ENCODE results near the gene NSD1. TPM values are rescaled to one million over a fixed set of nuclear protein-coding genes. Genes with fewer than 3 reads are reported as not detected.
A peak's percentile ranks its signal among the peaks of the same experiment; 100 is the strongest.
"Not testable (repeated sequence)": the region's sequence is repeated elsewhere in the genome, so short reads cannot be mapped to it uniquely, and the experiment has no call there.

The NSD1 gene
- total RNA-seq, 4 donors from 2014 or later = 61.9 to 114 (median 73.9) TPM

DNA sequence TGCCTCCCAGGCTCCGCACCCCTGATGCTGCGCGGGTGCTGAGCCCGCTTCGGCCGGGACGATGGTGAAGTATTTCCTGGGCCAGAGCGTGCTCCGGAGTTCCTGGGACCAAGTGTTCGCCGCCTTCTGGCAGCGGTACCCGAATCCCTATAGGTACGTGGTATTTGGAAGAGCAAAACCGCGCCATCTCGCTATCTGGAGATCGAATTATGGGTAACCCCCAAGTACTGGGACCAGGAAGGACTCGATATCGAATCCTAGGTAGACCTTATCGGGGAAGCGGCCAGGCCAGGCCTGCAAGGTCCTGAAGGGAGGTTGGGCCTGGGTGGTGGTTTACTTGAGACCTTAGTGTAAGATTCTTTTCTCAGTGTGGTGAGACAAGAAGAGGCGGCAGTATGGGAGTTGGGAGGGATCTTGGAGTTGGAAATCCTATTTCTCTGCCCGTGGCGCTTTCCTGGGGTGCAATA is 170.4 kb downstream of the NSD1 start:
- TF ChIP-seq, protein P1, sequence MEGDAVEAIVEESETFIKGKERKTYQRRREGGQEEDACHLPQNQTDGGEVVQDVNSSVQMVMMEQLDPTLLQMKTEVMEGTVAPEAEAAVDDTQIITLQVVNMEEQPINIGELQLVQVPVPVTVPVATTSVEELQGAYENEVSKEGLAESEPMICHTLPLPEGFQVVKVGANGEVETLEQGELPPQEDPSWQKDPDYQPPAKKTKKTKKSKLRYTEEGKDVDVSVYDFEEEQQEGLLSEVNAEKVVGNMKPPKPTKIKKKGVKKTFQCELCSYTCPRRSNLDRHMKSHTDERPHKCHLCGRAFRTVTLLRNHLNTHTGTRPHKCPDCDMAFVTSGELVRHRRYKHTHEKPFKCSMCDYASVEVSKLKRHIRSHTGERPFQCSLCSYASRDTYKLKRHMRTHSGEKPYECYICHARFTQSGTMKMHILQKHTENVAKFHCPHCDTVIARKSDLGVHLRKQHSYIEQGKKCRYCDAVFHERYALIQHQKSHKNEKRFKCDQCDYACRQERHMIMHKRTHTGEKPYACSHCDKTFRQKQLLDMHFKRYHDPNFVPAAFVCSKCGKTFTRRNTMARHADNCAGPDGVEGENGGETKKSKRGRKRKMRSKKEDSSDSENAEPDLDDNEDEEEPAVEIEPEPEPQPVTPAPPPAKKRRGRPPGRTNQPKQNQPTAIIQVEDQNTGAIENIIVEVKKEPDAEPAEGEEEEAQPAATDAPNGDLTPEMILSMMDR (IDR thresholded peaks at IDR 0.05) = no peak
- no peak for TF ChIP-seq POLR2A (IDR thresholded peaks at IDR 0.05)
- peaks cover 7 to 16% of the 10 kb centered on the region in 2 donors for H3K36me3 ChIP-seq
- H3K4me3 ChIP-seq (replicated peaks in 1 of 3) = peak overlapping the region; percentile 9 to 90 (median 87)
- peak in 1 of 2 donors; percentile 16 for DNase-seq
- peaks cover 35 to 45% of the 10 kb centered on the region in 2 donors for H3K4me1 ChIP-seq
- intact Hi-C loops (cut with DNase I) = no loop called here
- no peaks in the 10 kb centered on the region for H3K27me3 ChIP-seq
- 0 to 2% methylated on average over 9 to 13 of the region's 25 CpGs for WGBS, 2 donors
- peak overlapping the region in 2 of 3 donors; percentile 61 to 75 for H3K27ac ChIP-seq
- H3K9me3 ChIP-seq = no peaks in the 10 kb centered on the region

DNA sequence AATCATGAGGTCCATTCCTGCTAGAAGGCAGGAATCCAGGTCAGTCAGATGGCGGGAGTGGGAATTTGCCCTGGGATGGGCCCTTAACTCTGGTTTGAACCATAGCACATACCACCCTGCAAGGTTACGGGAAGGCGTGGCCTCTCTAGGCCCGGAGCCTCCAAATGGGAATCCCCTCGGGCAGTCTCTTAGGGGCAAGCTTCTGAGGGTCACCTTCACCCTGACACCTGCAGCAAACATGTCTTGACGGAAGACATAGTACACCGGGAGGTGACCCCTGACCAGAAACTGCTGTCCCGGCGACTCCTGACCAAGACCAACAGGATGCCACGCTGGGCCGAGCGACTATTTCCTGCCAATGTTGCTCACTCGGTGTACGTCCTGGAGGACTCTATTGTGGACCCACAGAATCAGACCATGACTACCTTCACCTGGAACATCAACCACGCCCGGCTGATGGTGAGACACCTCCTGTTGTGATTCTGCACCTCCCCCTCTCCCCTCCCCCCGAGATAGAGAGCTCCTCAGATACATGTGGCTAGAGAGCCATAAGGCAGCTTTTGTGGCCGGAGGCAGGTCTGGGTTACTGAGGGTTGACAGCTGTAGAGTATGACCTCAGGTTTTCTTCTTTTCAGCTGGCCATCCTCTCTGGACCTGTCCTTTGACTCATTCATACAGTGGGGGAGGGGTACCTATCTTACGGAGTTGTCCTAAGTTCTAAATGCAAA is 171.0 kb downstream of the NSD1 start:
- peak overlapping the region in 2 of 3 donors; percentile 61 to 75 for H3K27ac ChIP-seq
- TF ChIP-seq, protein P1 (IDR thresholded peaks at IDR 0.05) = no peak
- no peak for TF ChIP-seq POLR2A (IDR thresholded peaks at IDR 0.05)
- no peak for DNase-seq
- intact Hi-C loops (cut with DNase I) = loop anchor here (5.0 kb wide), 1 partner anchor 192 kb away; no protein-coding TSS in a partner anchor
- peaks cover 7 to 16% of the 10 kb centered on the region in 2 donors for H3K36me3 ChIP-seq
- 46 to 55% methylated on average over 13 to 15 of the region's 19 CpGs for WGBS, 2 donors
- peak overlapping the region; percentile 9 to 90 (median 87) for H3K4me3 ChIP-seq (replicated peaks in 1 of 3)
- H3K9me3 ChIP-seq = no peaks in the 10 kb centered on the region
- H3K27me3 ChIP-seq = no peaks in the 10 kb centered on the region
- H3K4me1 ChIP-seq = peaks cover 35 to 45% of the 10 kb centered on the region in 2 donors

DNA sequence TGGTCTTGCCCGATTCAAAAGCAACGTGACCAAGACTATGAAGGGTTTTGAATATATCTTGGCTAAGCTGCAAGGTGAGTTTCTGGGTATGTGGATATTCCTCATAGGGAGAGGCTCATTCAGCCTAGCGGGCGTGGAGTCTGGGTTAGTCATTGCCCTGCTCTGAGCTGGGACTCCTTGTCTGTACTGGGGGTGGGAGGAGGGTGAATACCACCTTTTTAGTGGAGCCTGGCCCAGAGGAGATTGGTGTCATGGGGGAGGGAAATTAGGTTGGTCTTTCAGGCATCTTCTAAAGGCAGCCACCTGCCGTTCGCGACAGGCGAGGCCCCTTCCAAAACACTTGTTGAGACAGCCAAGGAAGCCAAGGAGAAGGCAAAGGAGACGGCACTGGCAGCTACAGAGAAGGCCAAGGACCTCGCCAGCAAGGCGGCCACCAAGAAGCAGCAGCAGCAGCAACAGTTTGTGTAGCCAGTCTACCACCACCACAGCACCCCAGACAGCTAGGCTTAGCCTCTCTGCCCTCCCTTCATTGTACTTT is 172.6 kb downstream of the NSD1 start:
- not testable (repeated sequence) for H3K27ac ChIP-seq; H3K27me3 ChIP-seq; H3K9me3 ChIP-seq; H3K4me3 ChIP-seq (replicated peaks in 1 of 3); DNase-seq
- Histone ChIP-seq H3K4me1 (peaks cover 30 to 36% of the 10 kb centered on the region in 2 donors), H3K36me3 (peaks cover 7 to 16% of the 10 kb centered on the region in 2 donors)
- WGBS, 2 donors = 87 to 94% methylated on average over 9 to 11 of the region's 11 CpGs
- intact Hi-C loops (cut with DNase I) = loop anchor here (5.0 kb wide), 1 partner anchor 194 kb away; no protein-coding TSS in a partner anchor

DNA sequence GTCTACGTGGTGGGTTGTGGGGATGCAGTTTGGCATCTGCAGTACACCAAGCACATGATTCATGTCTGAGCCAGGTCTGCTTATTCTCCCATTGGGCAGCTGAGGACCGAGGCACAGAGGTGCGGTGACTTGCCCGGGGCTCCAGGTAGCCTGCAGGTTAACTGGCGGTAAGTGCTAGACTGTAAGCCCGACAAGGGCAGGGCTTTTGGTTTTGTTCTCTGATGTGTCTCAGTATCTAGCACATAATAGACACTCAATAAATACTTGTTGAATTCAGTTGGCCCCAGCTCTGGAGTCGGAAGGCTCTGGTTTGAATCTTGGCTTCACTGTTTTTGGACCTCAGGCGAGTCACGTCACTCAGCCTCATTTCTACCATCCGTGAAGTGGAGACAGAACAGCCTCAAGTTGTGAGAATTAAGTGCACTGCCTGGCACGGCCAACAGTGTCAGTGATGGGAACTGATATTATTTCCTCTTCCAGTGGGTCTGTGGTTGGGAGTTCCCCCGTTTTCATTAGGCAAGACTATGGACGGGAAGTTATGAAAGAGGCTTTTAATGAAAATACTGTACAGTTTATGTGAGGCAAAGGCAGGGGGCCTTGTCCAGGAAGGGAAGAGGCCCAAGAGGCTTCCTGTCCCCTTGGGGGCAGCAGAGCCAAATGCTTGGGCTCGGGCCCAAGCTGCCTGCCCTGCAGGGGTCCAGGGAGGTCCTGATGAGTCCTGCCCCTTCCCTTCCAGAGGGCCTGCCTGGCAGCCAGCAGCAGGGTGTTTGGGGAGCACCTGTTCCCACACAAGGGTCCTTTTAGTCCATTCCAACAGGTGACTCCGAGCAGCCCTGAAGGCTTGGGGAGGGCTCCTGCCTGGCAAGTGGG is 173.3 kb downstream of the NSD1 start:
- Histone ChIP-seq H3K27me3 (no peaks in the 10 kb centered on the region), H3K27ac (no peak overlapping the region), H3K4me3 (replicated peaks in 1 of 3) (no peak overlapping the region), H3K4me1 (peaks cover 31 to 35% of the 10 kb centered on the region in 2 donors), H3K9me3 (no peaks in the 10 kb centered on the region), H3K36me3 (peaks cover 7 to 16% of the 10 kb centered on the region in 2 donors)
- no peak for DNase-seq
- TF ChIP-seq, protein P1 (IDR thresholded peaks at IDR 0.05) = no peak
- intact Hi-C loops (cut with DNase I) = loop anchor here (5.0 kb wide), 1 partner anchor 195 kb away; no protein-coding TSS in a partner anchor
- 76 to 78% methylated on average over 13 to 15 of the region's 15 CpGs for WGBS, 2 donors

All from thyroid gland (tissue), 4 donors.